H1 (cell line): ENCODE results near the gene BAZ2B. TPM values are rescaled to one million over a fixed set of nuclear protein-coding genes. Genes with fewer than 3 reads are reported as not detected.

Experiments
- CTCF ChIA-PET: fragments of 300-600 bp; sonication (Branson Sonifier 250); formaldehyde crosslinking; loops from one replicate; lab custom pipeline; 2021; ENCODE audit not compliant: partially characterized antibody; lab: Charles Lee
- POLR2A ChIA-PET: fragments of 300-600 bp; sonication (Branson Sonifier 250); formaldehyde crosslinking; loops from one replicate; lab custom pipeline; 2021; ENCODE audit warnings: inconsistent platforms; ENCODE audit not compliant: partially characterized antibody; lab: Charles Lee
- DNase-seq, 2 experiments: peaks; one replicate each; pipeline versions ENCODE4 v3.0.0 to v3.0.0-alpha.2; 2010 to 2022; ENCODE audit warnings: low spot score in 2 of 2, low read depth in 1 of 2, mixed read lengths in 1 of 2
- FAIRE-seq: peaks from 2 replicates; lab custom pipeline; 2011; peaks lifted over from hg19 to GRCh38; lab: Jason Lieb, UNC
- H2AFZ ChIP-seq: 2 replicates; pipeline ENCODE4 v1.8.1; 2012; ENCODE audit warnings: low read length, inconsistent platforms
- H2AK5ac ChIP-seq: 2 replicates; pipeline ENCODE4 v1.6.1; 2013; ENCODE audit warnings: low read depth, low read length
- H2BK120ac ChIP-seq: replicated peaks from 2 replicates; pipeline ENCODE3; 2013; ENCODE audit warnings: low read depth, low read length, inconsistent platforms
- H2BK12ac ChIP-seq: 2 replicates; pipeline ENCODE4 v1.6.1; 2013; ENCODE audit warnings: low read depth, low read length
- H2BK15ac ChIP-seq: 2 replicates; pipeline ENCODE4 v1.6.1; 2013; ENCODE audit warnings: low read length
- H2BK20ac ChIP-seq: 2 replicates; pipeline ENCODE4 v1.6.1; 2013; ENCODE audit warnings: low read length
- H2BK5ac ChIP-seq: 2 replicates; pipeline ENCODE4 v1.6.1; 2013; ENCODE audit warnings: low read depth, low read length
- H3K14ac ChIP-seq: 2 replicates; pipeline ENCODE4 v1.6.1; 2013; ENCODE audit warnings: inconsistent platforms; ENCODE audit not compliant: insufficient read length
- H3K18ac ChIP-seq: 2 replicates; pipeline ENCODE4 v1.6.1; 2013; ENCODE audit warnings: low read length; ENCODE audit errors: extremely low read depth
- H3K23ac ChIP-seq: 2 replicates; pipeline ENCODE4 v1.6.1; 2013; ENCODE audit warnings: inconsistent platforms; ENCODE audit not compliant: insufficient read length
- H3K23me2 ChIP-seq: 2 replicates; pipeline ENCODE4 v1.6.1; 2013; ENCODE audit warnings: low read depth, low read length
- H3K27ac ChIP-seq: 2 replicates; pipeline ENCODE4 v1.6.1; 2011; ENCODE audit warnings: low read depth, low read length, inconsistent platforms
- H3K27me3 ChIP-seq, 4 experiments: replicated peaks in 1 of 4; 1 replicate in 1 of 4; 2 replicates in 3 of 4; pipeline versions ENCODE4 v1.6.1 to v1.8.1; 2011 to 2013; ENCODE audit warnings: low read length in 3 of 4, mild to moderate bottlenecking in 3 of 4, inconsistent platforms in 2 of 4, mixed read lengths in 2 of 4, moderate library complexity in 1 of 4; ENCODE audit not compliant: control insufficient read depth in 3 of 4, insufficient read depth in 3 of 4; ENCODE audit errors: extremely low read depth in 1 of 4
- H3K36me3 ChIP-seq, 4 experiments: 2 replicates each; pipeline versions ENCODE4 v1.6.1 to v1.8.1; 2011 to 2013; ENCODE audit warnings: mild to moderate bottlenecking in 4 of 4, low read length in 3 of 4, moderate library complexity in 2 of 4, control low read depth in 1 of 4, inconsistent platforms in 1 of 4; ENCODE audit not compliant: insufficient read depth in 4 of 4, control insufficient read depth in 2 of 4
- H3K4ac ChIP-seq: replicated peaks from 2 replicates; pipeline ENCODE3; 2013; ENCODE audit warnings: low read length, low read depth, mixed read lengths, inconsistent platforms; ENCODE audit not compliant: insufficient read length
- H3K4me1 ChIP-seq, 4 experiments: replicated peaks in 1 of 4; 1 replicate in 1 of 4; 2 replicates in 3 of 4; pipeline versions ENCODE4 v1.6.1 to v1.8.1; 2011 to 2013; ENCODE audit warnings: low read length in 3 of 4, inconsistent platforms in 2 of 4, mixed read lengths in 1 of 4; ENCODE audit not compliant: insufficient read depth in 4 of 4, control insufficient read depth in 3 of 4
- H3K4me2 ChIP-seq, 2 experiments: 2 replicates each; pipeline versions ENCODE4 v1.6.1 to v1.8.1; 2011 to 2013; ENCODE audit warnings: low read depth in 2 of 2, low read length in 2 of 2, control low read depth in 1 of 2, inconsistent platforms in 1 of 2, mild to moderate bottlenecking in 1 of 2; ENCODE audit not compliant: insufficient read depth in 1 of 2
- H3K4me3 ChIP-seq, 4 experiments: fragments of 200-600, 300-600 bp in 1 of 4; sonication (generic), shearing (Covaris generic), sonication (Bioruptor Twin) in 1 of 4; 2 replicates each; pipeline versions ENCODE4 v1.5.1 to v1.8.1; 2011 to 2016; ENCODE audit warnings: low read length in 4 of 4, low read depth in 3 of 4, control low read depth in 2 of 4, inconsistent platforms in 2 of 4, mild to moderate bottlenecking in 2 of 4, mixed read lengths in 1 of 4, moderate library complexity in 1 of 4; ENCODE audit not compliant: insufficient read depth in 2 of 4; ENCODE audit errors: extremely low read depth in 1 of 4
- H3K56ac ChIP-seq: replicated peaks from 2 replicates; pipeline ENCODE3; 2013; ENCODE audit warnings: low read depth, mild to moderate bottlenecking, mixed read lengths, low read length, inconsistent platforms; ENCODE audit not compliant: insufficient read length
- H3K79me1 ChIP-seq: 2 replicates; pipeline ENCODE4 v1.6.1; 2013; ENCODE audit warnings: low read depth, low read length, control low read depth
- H3K79me2 ChIP-seq, 2 experiments: 2 replicates each; pipeline versions ENCODE4 v1.6.1 to v1.8.1; 2012 to 2013; ENCODE audit warnings: low read length in 2 of 2, mild to moderate bottlenecking in 2 of 2, inconsistent platforms in 1 of 2; ENCODE audit not compliant: insufficient read depth in 2 of 2, control insufficient read depth in 1 of 2
- H3K9ac ChIP-seq, 4 experiments: replicated peaks in 1 of 4; 1 replicate in 1 of 4; 2 replicates in 3 of 4; pipeline versions ENCODE4 v1.6.1 to v1.8.1; 2011 to 2013; ENCODE audit warnings: low read depth in 3 of 4, low read length in 3 of 4, control low read depth in 2 of 4, mild to moderate bottlenecking in 2 of 4, moderate library complexity in 2 of 4, inconsistent platforms in 1 of 4; ENCODE audit errors: extremely low read depth in 1 of 4
- H3K9me3 ChIP-seq, 2 experiments: 2 replicates each; pipeline versions ENCODE4 v1.6.1 to v1.8.1; 2012 to 2013; ENCODE audit warnings: mild to moderate bottlenecking in 2 of 2, moderate library complexity in 2 of 2, control low read depth in 1 of 2, inconsistent platforms in 1 of 2, low read depth in 1 of 2, low read length in 1 of 2, mixed read lengths in 1 of 2; ENCODE audit not compliant: insufficient read depth in 2 of 2
- H4K20me1 ChIP-seq, 2 experiments: replicated peaks in 1 of 2; 2 replicates each; pipeline versions ENCODE3 to v1.8.1; 2011 to 2013; ENCODE audit warnings: inconsistent platforms in 2 of 2, low read length in 2 of 2, mild to moderate bottlenecking in 1 of 2; ENCODE audit not compliant: insufficient read depth in 2 of 2, control insufficient read depth in 1 of 2
- H4K5ac ChIP-seq: 2 replicates; pipeline ENCODE4 v1.6.1; 2013; ENCODE audit warnings: low read length, low read depth, mixed read lengths, inconsistent platforms; ENCODE audit not compliant: insufficient read length
- H4K8ac ChIP-seq: 2 replicates; pipeline ENCODE4 v1.8.0; 2013; ENCODE audit warnings: mild to moderate bottlenecking, moderate library complexity, low read length, inconsistent platforms; ENCODE audit not compliant: insufficient read depth; ENCODE audit errors: extremely low read depth
- H4K91ac ChIP-seq: replicated peaks from 2 replicates; pipeline ENCODE3; 2013; ENCODE audit warnings: low read length, mixed read lengths, inconsistent platforms; ENCODE audit not compliant: insufficient read length
- BRCA1 ChIP-seq: IDR thresholded peaks from 2 replicates; pipeline ENCODE4 v1.6.1; 2012; ENCODE audit warnings: low read depth, low read length, improper control_type of control experiment
- CREB1 ChIP-seq: IDR thresholded peaks from 2 replicates; pipeline ENCODE4 v1.6.1; 2012; ENCODE audit warnings: inconsistent platforms
- CTCF ChIP-seq, 3 experiments: IDR thresholded peaks; 1 replicate in 2 of 3; 2 replicates in 1 of 3; pipeline versions ENCODE4 v1.5.1 to v1.6.1; 2011; ENCODE audit warnings: low read length in 3 of 3, mild to moderate bottlenecking in 3 of 3, inconsistent platforms in 2 of 3, low read depth in 1 of 3, moderate library complexity in 1 of 3; ENCODE audit not compliant: insufficient read depth in 1 of 3; ENCODE audit errors: control extremely low read depth in 1 of 3
- FOSL1 ChIP-seq: IDR thresholded peaks from 2 replicates; pipeline ENCODE4 v1.6.1; 2011; ENCODE audit warnings: mild to moderate bottlenecking, low read depth, low read length, moderate library complexity; ENCODE audit not compliant: insufficient read depth
- JUN ChIP-seq: IDR thresholded peaks from 2 replicates; pipeline ENCODE4 v1.6.1; 2011; ENCODE audit warnings: low read depth, mild to moderate bottlenecking, improper control_type of control experiment, low read length
- KDM4A ChIP-seq: IDR thresholded peaks from one replicate; pipeline ENCODE4 v1.7.1; 2012; ENCODE audit warnings: low read depth, mild to moderate bottlenecking, moderate library complexity, low read length, inconsistent platforms; ENCODE audit not compliant: severe bottlenecking
- RFX5 ChIP-seq: IDR thresholded peaks from 2 replicates; pipeline ENCODE4 v1.6.1; 2011; ENCODE audit warnings: low read depth, low read length, improper control_type of control experiment, borderline replicate concordance
- SIN3A ChIP-seq, 2 experiments: IDR thresholded peaks in 1 of 2; conservative IDR thresholded peaks in 1 of 2; 2 replicates each; pipeline ENCODE4 v1.6.1; 2011 to 2012; ENCODE audit warnings: low read length in 2 of 2, improper control_type of control experiment in 1 of 2, low read depth in 1 of 2, mild to moderate bottlenecking in 1 of 2
- SIX5 ChIP-seq: IDR thresholded peaks from 2 replicates; pipeline ENCODE4 v1.6.1; 2011; ENCODE audit warnings: mild to moderate bottlenecking, low read depth, low read length
- SP2 ChIP-seq: IDR thresholded peaks from 2 replicates; pipeline ENCODE4 v1.6.1; 2012; ENCODE audit warnings: mild to moderate bottlenecking, low read length, inconsistent platforms
- TAF7 ChIP-seq: optimal IDR thresholded peaks from 2 replicates; pipeline ENCODE3; 2011; ENCODE audit warnings: low read depth, mild to moderate bottlenecking, inconsistent platforms, low read length, moderate library complexity, borderline replicate concordance
- YY1 ChIP-seq: IDR thresholded peaks from 2 replicates; pipeline ENCODE4 v1.6.1; 2011; ENCODE audit warnings: low read depth, mild to moderate bottlenecking, low read length
- WGBS, 2 experiments: shearing (Covaris generic) in 1 of 2; methylation state at CpG; one replicate each; pipeline versions ENCODE4 v1.1.6 to v1.1.7; 2013 to 2015; ENCODE audit warnings: low lambda C conversion rate in 2 of 2, mixed read lengths in 2 of 2, inconsistent platforms in 1 of 2, low coverage in 1 of 2, missing lambda C conversion rate in 1 of 2; ENCODE audit not compliant: insufficient replicate concordance in 2 of 2, insufficient coverage in 1 of 2, insufficient read length in 1 of 2; ENCODE audit errors: extremely low coverage in 1 of 2, missing lambda C conversion rate in 1 of 2; 5-methylcytosine and 5-hydroxymethylcytosine counted together
- polyA plus RNA-seq, 7 experiments: library from polyadenylated mRNA; depleted of rRNA in 3 of 7; stranded (reverse) in 5 of 7; unstranded in 2 of 7; fragments of >200 nt in 5 of 7; fragments of 200-250 nt in 2 of 7; gene quantifications; 1 replicate in 5 of 7; 2 replicates in 1 of 7; 4 replicates in 1 of 7; pipeline versions ENCODE4 v1.2.1 to v1.2.3, GENCODE V29; 2011 to 2013; ENCODE audit warnings: missing spikeins in 2 of 7, mixed read lengths in 2 of 7
- total RNA-seq: library from RNA; stranded (reverse); fragmentation: NEBNext Ultra II Directional; extraction: Animal tissue kit (Norgen Biotek cat#: 25700); gene quantifications from 2 replicates; pipeline ENCODE4 v1.2.1, GENCODE V29; 2021

BAZ2B gene
- total and polyA plus RNA-seq, 2 of the 8 experiments (the other 6 are each of a cell fraction or from before 2014, with no cell fraction given): 15.2 to 46.3 TPM

DNA sequence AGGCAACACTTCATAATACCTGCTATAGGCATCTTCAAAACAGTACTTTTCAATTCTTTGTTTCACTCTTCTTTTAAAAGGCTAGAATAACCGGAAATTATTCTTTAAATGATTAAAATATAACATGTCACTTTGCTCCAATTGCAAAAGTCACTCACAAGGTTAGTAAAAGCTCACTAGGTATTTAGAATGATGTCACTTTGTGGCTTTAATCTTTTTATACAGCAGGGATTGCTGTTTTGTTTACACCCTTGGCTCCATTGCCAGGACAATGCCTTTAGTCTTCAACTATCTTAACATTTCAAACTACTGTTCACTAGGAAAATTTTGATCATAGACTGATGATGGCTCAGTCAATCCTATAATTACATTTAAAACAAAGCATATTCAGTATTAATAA, 157.1 kb downstream of the BAZ2B start:
- H3K9me3 ChIP-seq: no peaks in the 10 kb centered on the region
- no peaks in the 10 kb centered on the region for H3K79me1 ChIP-seq
- TF ChIP-seq JUN: no peak
- no peak for TF ChIP-seq RFX5
- no peak for TF ChIP-seq SP2
- no peak for TF ChIP-seq CREB1
- TF ChIP-seq TAF7: no peak
- no peak for TF ChIP-seq FOSL1
- TF ChIP-seq SIX5: no peak
- TF ChIP-seq SIN3A (conservative IDR thresholded peaks at IDR 0.05 in 1 of 2, IDR thresholded peaks at IDR 0.05 in 1 of 2; ENCODE audit: low read depth in 1 of 2, low read length in 2 of 2): no peak
- TF ChIP-seq YY1: no peak
- TF ChIP-seq KDM4A: no peak
- no peak for TF ChIP-seq CTCF (IDR thresholded peaks at IDR 0.05; ENCODE audit: control extremely low read depth in 1 of 3, insufficient read depth in 1 of 3, low read depth in 1 of 3, low read length in 3 of 3)
- no peak for TF ChIP-seq BRCA1
- H3K23ac ChIP-seq: no peak overlapping the region
- DNase-seq (no peak), FAIRE-seq (no peak)
- no peak overlapping the region for H3K9ac ChIP-seq
- H3K18ac ChIP-seq: no peak overlapping the region
- no peaks in the 10 kb centered on the region for H3K4me1 ChIP-seq
- H3K79me2 ChIP-seq: no peaks in the 10 kb centered on the region
- no peak overlapping the region for H2BK120ac ChIP-seq
- H2BK20ac ChIP-seq: no peak overlapping the region
- H2BK5ac ChIP-seq: no peak overlapping the region
- H2BK12ac ChIP-seq: no peak overlapping the region
- H4K8ac ChIP-seq: no peak overlapping the region
- no peak overlapping the region for H3K4me2 ChIP-seq
- no peak overlapping the region for H3K27ac ChIP-seq
- peaks cover 0 to under 1% of the 10 kb centered on the region in 2 experiments for H4K20me1 ChIP-seq
- H2AK5ac ChIP-seq: no peak overlapping the region
- H2AFZ ChIP-seq: no peak overlapping the region
- 87% methylated on average over 1 of the region's 1 CpG; no CpG with 5 or more reads in 1 of the 2 experiments for WGBS, 2 experiments
- ChIA-PET POLR2A (no interaction called here), CTCF (no interaction called here)
- no peak overlapping the region for H4K5ac ChIP-seq
- no peak overlapping the region for H3K4me3 ChIP-seq
- H3K27me3 ChIP-seq: no peaks in the 10 kb centered on the region
- H3K4ac ChIP-seq: no peak overlapping the region
- no peak overlapping the region for H2BK15ac ChIP-seq
- no peak overlapping the region for H3K14ac ChIP-seq
- no peak overlapping the region for H4K91ac ChIP-seq
- no peak overlapping the region for H3K56ac ChIP-seq
- no peaks in the 10 kb centered on the region for H3K23me2 ChIP-seq
- no peaks in the 10 kb centered on the region for H3K36me3 ChIP-seq
